ENCODE data around the gene NRXN2.
"Not testable (repeated sequence)": the region's sequence is repeated elsewhere in the genome, so short reads cannot be mapped to it uniquely, and the experiment has no call there.

Gene NRXN2

GRCh38 chr11:64608636-64609035 lies 114.4 kb downstream of the NRXN2 start:
- DNase-seq, result peak in 5 of 56 donors; percentile 18 to 31 (median 24)

GRCh38 chr11:64608046-64608445 lies 115.0 kb downstream of the NRXN2 start:
- peak in 5 of 56 donors; percentile 15 to 44 (median 19) for DNase-seq

- no peak for DNase-seq
Measured at GRCh38 chr11:64607381-64607985, 115.5 kb downstream of the NRXN2 start.

- DNase-seq, result no peak
Measured at GRCh38 chr11:64606796-64607380, 116.1 kb downstream of the NRXN2 start.

GRCh38 chr11:64605656-64606585 lies 117.1 kb downstream of the NRXN2 start:
- DNase-seq, result no peak

- DNase-seq, result peak in 1 of 56 donors; percentile 12
Measured at GRCh38 chr11:64605244-64605560, 117.8 kb downstream of the NRXN2 start.

GRCh38 chr11:64604458-64605243 lies 118.3 kb downstream of the NRXN2 start:
- no peak for DNase-seq

GRCh38 chr11:64603411-64604110 lies 119.4 kb downstream of the NRXN2 start:
- no peak for DNase-seq

- DNase-seq, result no peak
Measured at GRCh38 chr11:64602466-64603070, 120.4 kb downstream of the NRXN2 start.

- no peak for DNase-seq
Measured at GRCh38 chr11:64601605-64602465, 121.2 kb downstream of the NRXN2 start.

GRCh38 chr11:64600281-64600992 lies 122.6 kb downstream of the NRXN2 start:
- DNase-seq, result no peak

GRCh38 chr11:64599698-64600211 lies 123.2 kb downstream of the NRXN2 start:
- no peak for DNase-seq

- DNase-seq, result no peak
Measured at GRCh38 chr11:64598797-64599697, 124.0 kb downstream of the NRXN2 start.

GRCh38 chr11:64598106-64598796 lies 124.7 kb downstream of the NRXN2 start:
- DNase-seq, result no peak

GRCh38 chr11:64597671-64598101 lies 125.3 kb downstream of the NRXN2 start:
- DNase-seq, result no peak

GRCh38 chr11:64595922-64596321 lies 127.1 kb downstream of the NRXN2 start:
- not testable (repeated sequence) for DNase-seq
